Rectal smooth muscle tissue (tissue), 1 donor: Measurements from ENCODE around the gene P3H4.

Source experiments
- H3K27ac ChIP-seq: one replicate; pipeline ENCODE4 v1.7.0; 2013; ENCODE audit warnings: low read depth, low read length, inconsistent platforms
- H3K27me3 ChIP-seq: one replicate; pipeline ENCODE4 v1.7.0; 2013; ENCODE audit warnings: low read length; ENCODE audit not compliant: control insufficient read depth, insufficient read depth
- H3K36me3 ChIP-seq: one replicate; pipeline ENCODE4 v1.7.0; 2013; ENCODE audit warnings: low read length; ENCODE audit not compliant: control insufficient read depth, insufficient read depth
- H3K4me1 ChIP-seq: one replicate; pipeline ENCODE4 v1.7.0; 2013; ENCODE audit warnings: low read length; ENCODE audit not compliant: control insufficient read depth, insufficient read depth
- H3K4me3 ChIP-seq: one replicate; pipeline ENCODE4 v1.7.0; 2013; ENCODE audit warnings: low read length
- H3K9ac ChIP-seq: one replicate; pipeline ENCODE4 v1.7.0; 2013; ENCODE audit warnings: low read length

The P3H4 gene

DNA sequence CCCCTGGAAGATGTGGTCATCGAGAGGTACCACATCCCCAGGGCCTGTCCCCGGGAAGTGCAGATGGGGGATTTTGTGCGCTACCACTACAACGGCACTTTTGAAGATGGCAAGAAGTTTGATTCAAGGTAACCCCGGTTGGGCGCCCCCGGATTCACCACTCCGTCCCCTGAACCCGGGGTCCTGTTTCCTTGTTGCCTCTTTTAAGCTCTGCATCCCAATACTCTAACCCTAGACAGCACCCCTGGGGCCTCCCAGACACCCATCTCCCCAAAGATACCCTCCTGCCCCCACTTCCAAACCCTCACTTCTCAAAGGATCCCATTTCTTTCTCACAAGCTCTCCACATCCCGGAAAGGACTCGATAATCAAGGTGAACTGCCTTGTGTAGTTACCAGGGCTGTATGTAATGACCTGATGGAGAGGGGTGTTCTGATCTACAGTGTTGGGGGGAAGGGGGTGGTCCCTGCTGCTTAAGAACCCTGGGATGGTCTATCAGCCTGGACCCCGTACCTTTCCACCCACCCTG, 1.5 kb upstream of the P3H4 start:
- H3K4me1 ChIP-seq, result peaks cover 9% of the 10 kb centered on the region
- no peak overlapping the region for H3K9ac ChIP-seq
- H3K27ac ChIP-seq, result peak overlapping the region; percentile 21
- H3K27me3 ChIP-seq, result no peaks in the 10 kb centered on the region
- peak overlapping the region; percentile 90 for H3K4me3 ChIP-seq
- H3K36me3 ChIP-seq, result no peaks in the 10 kb centered on the region

GRCh38 chr17:41812381-41813151, 817 bp upstream of the P3H4 start, which contains the start of gene FKBP10:
Gene FKBP10 (plus strand): TSS chr17:41813004. CDS start chr17:41813035, 31 bp downstream.
- H3K27ac ChIP-seq, result peak within 1 kb of the TSS; percentile 21

GRCh38 chr17:41810659-41811548, 845 bp downstream of the P3H4 start:
- Histone ChIP-seq H3K27ac (peak overlapping the region; percentile 1), H3K36me3 (peaks cover 2% of the 10 kb centered on the region), H3K9ac (peak overlapping the region; percentile 73), H3K27me3 (no peaks in the 10 kb centered on the region), H3K4me3 (peak overlapping the region; percentile 90), H3K4me1 (peaks cover 9% of the 10 kb centered on the region)

More at GRCh38 chr17:41812381-41813151, 817 bp upstream of the P3H4 start, which contains the start of gene FKBP10:
- Histone ChIP-seq H3K4me3 (peak within 1 kb of the TSS; percentile 90), H3K27me3 (no peaks in the 10 kb centered on the region), H3K9ac (peak within 1 kb of the TSS; percentile 32), H3K36me3 (no peaks in the 10 kb centered on the region), H3K4me1 (peaks cover 9% of the 10 kb centered on the region)

DNA sequence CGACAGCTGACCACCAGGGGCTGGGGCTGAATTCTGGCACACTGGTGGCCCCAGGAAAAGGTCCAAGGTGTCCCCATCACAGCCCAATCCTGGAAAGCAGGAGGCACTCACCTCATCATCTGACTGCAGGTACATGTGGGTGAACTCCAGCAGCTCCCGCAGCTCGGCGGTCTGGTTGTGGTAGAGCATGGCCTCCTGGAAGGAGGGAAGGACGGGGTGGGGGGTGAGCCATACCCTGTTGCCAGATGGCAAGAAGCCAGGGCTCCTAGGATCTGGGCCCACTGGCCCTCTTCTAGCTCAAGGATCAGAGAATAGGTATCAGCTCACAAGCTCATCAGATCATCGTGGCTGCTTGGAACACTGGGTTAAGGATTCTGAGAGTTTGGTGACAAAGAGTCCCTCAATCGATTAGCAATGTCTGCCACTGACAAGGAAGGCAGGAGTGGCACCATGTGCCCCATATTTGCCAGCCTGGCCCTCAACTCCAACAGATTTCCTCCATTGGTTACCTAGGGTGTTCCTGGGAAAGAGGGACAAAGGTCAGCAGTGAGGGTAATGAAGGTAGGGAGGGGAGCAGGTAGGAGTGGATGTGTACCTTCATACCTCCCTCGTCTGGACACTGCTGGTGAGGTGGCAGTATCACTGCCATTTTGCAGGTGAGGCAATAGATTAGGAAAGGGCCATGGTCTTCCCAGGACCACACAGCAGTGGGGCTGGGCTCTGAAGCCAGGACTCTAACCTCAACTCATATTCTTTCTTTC, 4.9 kb downstream of the P3H4 start:
- H3K4me1 ChIP-seq, result peaks cover 6% of the 10 kb centered on the region

DNA sequence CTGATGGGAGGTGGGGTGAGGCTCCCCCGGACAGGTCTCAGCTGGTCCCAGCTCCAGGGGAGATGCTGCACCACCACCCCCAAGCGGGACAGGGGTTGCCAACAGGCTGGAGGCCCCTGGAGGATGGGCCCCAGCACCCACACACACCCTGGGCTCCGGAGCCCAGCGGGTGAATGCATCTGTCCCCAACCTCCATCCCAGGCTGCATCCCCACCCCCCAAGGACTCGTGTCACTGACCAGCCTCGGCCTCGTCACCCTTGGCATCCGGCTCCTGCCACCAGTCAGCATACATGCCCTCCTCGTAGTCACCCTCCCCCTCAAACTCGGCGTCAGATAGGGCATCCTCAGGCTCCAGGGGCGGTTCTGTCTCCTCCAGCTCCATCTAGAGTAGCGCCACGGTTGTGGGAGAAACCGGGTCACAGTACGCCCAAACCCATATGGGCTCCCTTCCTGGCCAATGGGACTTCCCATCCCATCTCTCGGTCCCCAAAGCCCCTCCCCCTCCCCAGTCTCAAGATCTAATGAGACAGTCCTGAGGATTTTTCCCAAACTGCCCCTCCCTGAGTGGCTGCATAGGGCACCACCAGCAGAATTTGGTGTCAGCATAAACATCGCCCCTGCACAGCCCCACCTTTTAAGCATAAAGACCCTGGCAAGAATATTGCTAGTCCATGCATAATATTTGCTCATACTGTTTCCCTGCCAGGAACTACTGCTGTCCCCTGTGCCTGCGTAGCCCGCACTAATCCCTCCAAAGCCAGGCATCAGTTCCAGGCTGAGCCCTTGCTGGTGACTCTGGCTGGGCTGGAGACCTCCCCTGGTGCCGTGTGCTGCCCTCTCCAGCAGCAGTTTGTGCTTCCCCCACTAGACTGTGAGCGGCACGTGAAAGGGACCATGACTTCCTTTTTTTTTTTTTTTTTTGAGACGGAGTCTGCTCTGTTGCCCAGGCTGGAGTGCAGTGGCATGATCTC, 8.4 kb downstream of the P3H4 start:
- Histone ChIP-seq H3K4me3 (no peak overlapping the region), H3K4me1 (no peaks in the 10 kb centered on the region), H3K27me3 (no peaks in the 10 kb centered on the region), H3K9ac (no peak overlapping the region), H3K27ac (no peak overlapping the region), H3K36me3 (peaks cover 2% of the 10 kb centered on the region)

More for the DNA sequence above, 4.9 kb downstream of the P3H4 start:
- Histone ChIP-seq H3K27me3 (no peaks in the 10 kb centered on the region), H3K27ac (no peak overlapping the region), H3K36me3 (peaks cover 2% of the 10 kb centered on the region), H3K4me3 (no peak overlapping the region), H3K9ac (no peak overlapping the region)

- Histone ChIP-seq H3K9ac (no peak overlapping the region), H3K4me3 (no peak overlapping the region), H3K27me3 (no peaks in the 10 kb centered on the region), H3K36me3 (no peaks in the 10 kb centered on the region), H3K4me1 (no peaks in the 10 kb centered on the region), H3K27ac (no peak overlapping the region)
These were observed 10.1 kb downstream of the P3H4 start for GRCh38 chr17:41801374-41802271.

DNA sequence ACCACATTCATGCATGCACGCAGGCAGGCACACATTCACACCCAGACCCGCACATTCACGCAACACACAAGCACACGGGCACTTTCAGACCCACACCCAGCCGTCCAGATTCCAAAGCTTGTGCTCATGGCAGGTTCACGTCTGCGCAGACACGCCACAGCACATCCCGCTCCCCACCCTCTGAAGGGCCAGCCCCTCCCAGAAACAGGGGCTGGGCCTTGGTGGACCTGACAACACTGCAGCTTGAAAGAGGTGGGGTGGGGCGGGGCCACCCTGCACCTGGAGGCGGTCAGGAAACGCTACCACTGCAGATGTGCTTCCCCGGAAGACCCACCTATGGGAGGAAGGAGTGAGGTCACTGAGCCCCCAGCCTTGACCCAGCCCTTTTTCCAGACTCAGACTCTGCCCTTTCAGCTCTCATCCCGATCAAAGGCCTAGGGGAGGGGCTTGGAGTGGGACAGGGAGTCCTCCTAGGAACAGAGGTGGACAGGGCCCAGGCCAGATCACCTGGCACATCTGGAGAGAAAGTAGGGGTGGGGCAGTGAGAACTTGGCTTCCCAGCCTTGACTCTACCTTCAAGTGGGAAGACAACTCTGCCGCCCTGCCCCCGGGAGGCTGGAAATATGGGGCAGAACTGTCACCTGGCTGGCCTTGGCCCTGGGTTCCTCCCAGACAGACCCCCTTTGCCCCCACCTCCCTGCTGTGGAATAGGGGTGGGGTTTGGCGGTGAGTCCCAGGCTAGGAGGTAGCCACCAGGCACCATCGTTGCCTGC, 11.0 kb downstream of the P3H4 start:
- no peaks in the 10 kb centered on the region for H3K36me3 ChIP-seq
- H3K27ac ChIP-seq, result no peak overlapping the region
- no peaks in the 10 kb centered on the region for H3K4me1 ChIP-seq
- H3K9ac ChIP-seq, result no peak overlapping the region
- no peak overlapping the region for H3K4me3 ChIP-seq
- no peaks in the 10 kb centered on the region for H3K27me3 ChIP-seq

DNA sequence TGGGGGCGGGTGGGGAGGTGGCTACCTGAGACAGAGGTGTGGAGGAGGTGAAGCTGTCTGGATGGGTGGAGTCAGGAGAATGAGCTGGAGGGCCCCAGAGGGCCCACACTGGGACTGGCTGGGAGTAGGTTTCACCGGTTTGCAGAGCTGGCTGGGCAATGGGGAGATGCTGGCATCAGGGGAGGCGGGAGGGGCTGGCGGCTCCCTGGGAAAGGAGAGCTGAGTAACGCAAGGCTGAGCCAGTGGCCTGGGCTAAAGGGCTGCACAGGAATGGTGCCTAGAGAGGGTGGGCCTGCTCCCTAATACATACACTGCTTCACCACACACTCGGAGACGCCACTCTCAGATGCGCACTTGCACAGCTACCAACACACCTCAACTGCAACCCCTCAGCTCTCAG, 12.4 kb downstream of the P3H4 start:
- Histone ChIP-seq H3K4me1 (no peaks in the 10 kb centered on the region), H3K27ac (no peak overlapping the region), H3K27me3 (no peaks in the 10 kb centered on the region), H3K4me3 (no peak overlapping the region), H3K9ac (no peak overlapping the region), H3K36me3 (no peaks in the 10 kb centered on the region)

- Histone ChIP-seq H3K4me1 (no peaks in the 10 kb centered on the region), H3K27me3 (no peaks in the 10 kb centered on the region), H3K27ac (no peak overlapping the region), H3K4me3 (no peak overlapping the region), H3K9ac (no peak overlapping the region), H3K36me3 (no peaks in the 10 kb centered on the region)
These were observed 14.4 kb downstream of the P3H4 start for GRCh38 chr17:41797377-41797776.
